Activated T-cell treated with anti-CD3 and anti-CD28 coated beads, Interleukin-2, amount 50 U/mL, for 4 hours (primary cell): ENCODE measurements around the gene ZFR. TPM values are rescaled to one million over a fixed set of nuclear protein-coding genes. Genes with fewer than 3 reads are reported as not detected.

Experiments
- total RNA-seq, 3 donors: library from RNA; stranded (reverse); gene quantifications; one replicate each; pipeline ENCODE4 v1.2.1, GENCODE V29; 2021

ZFR gene
- total RNA-seq, 3 donors from 2014 or later, result 76.9 to 83.3 (median 80.4) TPM

Other genes starting within 250 kb of the ZFR start
- gene MTMR12, start 131.8 kb downstream of the ZFR start, total RNA-seq, result 10 to 100 TPM; 19.9 to 23.9 (median 22.8) TPM
- 100 to 1,000 TPM; 453 to 460 (median 459) TPM for gene SUB1, start 140.8 kb upstream of the ZFR start, total RNA-seq